Measurements from ENCODE around the gene GBA3. TPM values are rescaled to one million over a fixed set of nuclear protein-coding genes. Genes with fewer than 3 reads are reported as not detected.

The GBA3 gene
- not detected in 5 replicates for total RNA-seq (2022; extraction: Qiagen RNA extraction; ENCODE audit: low read depth)

DNA sequence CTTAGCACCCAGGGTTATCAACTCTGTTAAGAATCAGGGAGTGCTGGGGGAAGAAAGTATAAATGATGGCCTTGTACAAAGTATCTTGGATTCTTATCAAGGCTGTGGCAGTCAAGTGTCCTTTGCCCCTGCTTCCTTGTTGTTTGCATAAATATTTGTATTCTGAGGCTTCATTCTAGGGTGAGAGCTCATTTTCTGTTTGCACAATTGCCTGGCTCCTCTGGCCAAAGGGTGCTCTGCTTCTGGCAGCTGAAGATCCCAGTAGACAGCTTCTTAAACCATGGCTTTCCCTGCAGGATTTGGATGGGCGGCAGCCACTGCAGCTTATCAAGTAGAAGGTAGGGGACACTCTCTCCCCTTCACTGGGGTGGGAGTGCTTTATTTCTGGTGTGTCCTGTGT is at the start of gene GBA3:
TSS of gene GBA3 (plus strand) at position 202 of the 400 bp plus-strand sequence.

Other genes with a start within 250 kb of the GBA3 start
- gene ADGRA3, start 176.9 kb upstream of the GBA3 start, total RNA-seq (2022; extraction: Qiagen RNA extraction; ENCODE audit: low read depth) = 16.7 to 21.1 TPM (median 20.1 TPM) in 5 replicates